GM12865 (cell line): ENCODE results near the gene ZNF516.

ENCODE experiments used
- DNase-seq: peaks from one replicate; pipeline ENCODE4 v3.0.0; 2010; ENCODE audit warnings: low read depth
- H3K4me3 ChIP-seq: 2 replicates; pipeline ENCODE4 v1.5.1; 2011; ENCODE audit warnings: mild to moderate bottlenecking, low read depth, low read length, control low read depth
- TF ChIP-seq, protein P1 (sequence below): IDR thresholded peaks from 2 replicates; pipeline ENCODE4 v1.5.1; 2011; ENCODE audit warnings: low read length, control low read depth, low read depth, inconsistent platforms; ENCODE audit not compliant: insufficient read depth; ENCODE audit errors: missing control alignments

The ZNF516 gene

DNA sequence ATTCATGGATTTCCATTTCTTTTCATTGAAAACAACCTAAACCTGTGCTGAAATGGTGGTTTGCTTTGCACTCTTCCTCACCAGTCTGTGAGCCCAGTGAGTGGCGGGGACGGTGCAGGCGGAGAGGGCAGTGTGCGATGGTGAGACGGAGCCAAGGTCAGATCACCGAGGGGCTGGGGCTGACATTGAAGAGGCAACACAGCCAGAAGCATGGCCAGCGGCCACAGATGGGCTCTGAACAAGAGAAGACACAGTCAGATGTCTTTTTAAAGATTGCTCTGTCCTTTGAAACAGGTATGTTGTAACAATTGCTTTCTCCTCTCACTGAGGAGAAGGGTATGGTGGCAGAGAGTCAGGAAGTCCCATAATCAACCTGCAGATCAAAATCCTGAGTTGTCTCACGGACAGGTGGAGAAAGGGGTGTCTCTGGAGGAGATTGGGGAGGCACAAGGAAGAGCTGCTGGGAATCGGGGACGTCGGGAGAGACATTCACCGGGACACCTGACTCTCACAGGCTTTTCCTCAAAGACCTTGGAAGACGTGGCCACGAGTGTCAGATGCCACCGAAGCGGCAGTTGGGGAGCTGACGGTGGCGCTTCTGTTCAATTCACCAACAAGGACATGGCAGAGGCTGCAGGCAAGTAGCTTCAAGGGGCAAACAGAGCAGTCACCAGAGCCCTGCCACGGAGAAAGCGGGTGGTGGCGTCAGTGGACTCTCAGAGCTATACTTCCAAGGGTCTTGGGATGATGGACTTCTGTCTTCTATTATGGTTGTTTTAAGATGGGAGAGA lies 12.1 kb upstream of the ZNF516 start:
- TF ChIP-seq, protein P1, sequence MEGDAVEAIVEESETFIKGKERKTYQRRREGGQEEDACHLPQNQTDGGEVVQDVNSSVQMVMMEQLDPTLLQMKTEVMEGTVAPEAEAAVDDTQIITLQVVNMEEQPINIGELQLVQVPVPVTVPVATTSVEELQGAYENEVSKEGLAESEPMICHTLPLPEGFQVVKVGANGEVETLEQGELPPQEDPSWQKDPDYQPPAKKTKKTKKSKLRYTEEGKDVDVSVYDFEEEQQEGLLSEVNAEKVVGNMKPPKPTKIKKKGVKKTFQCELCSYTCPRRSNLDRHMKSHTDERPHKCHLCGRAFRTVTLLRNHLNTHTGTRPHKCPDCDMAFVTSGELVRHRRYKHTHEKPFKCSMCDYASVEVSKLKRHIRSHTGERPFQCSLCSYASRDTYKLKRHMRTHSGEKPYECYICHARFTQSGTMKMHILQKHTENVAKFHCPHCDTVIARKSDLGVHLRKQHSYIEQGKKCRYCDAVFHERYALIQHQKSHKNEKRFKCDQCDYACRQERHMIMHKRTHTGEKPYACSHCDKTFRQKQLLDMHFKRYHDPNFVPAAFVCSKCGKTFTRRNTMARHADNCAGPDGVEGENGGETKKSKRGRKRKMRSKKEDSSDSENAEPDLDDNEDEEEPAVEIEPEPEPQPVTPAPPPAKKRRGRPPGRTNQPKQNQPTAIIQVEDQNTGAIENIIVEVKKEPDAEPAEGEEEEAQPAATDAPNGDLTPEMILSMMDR, result no peak
- H3K4me3 ChIP-seq, result no peak overlapping the region

DNA sequence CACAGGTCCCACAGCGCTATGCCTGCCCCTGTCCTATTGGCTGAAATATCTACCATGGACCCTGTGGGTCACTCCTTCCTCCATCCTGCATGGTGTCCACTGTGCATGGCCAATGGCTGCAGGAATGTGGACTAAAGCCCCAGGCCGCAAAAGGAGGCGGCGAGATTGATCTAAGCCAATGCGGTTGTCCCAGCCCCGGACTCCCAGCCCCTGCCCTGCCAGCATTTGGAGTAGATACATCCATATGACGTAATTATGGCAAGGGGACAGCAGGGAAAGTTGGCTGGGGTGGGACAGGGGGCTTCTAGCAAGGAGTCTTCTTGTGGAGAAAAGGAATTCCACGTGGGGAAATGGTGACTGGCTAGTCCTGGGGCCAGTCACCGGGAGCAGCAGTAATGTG lies 11.4 kb upstream of the ZNF516 start:
- no peak overlapping the region for H3K4me3 ChIP-seq
- no peak for DNase-seq
- TF ChIP-seq, protein P1, result no peak

More for the DNA sequence above, 12.1 kb upstream of the ZNF516 start:
- no peak for DNase-seq

DNA sequence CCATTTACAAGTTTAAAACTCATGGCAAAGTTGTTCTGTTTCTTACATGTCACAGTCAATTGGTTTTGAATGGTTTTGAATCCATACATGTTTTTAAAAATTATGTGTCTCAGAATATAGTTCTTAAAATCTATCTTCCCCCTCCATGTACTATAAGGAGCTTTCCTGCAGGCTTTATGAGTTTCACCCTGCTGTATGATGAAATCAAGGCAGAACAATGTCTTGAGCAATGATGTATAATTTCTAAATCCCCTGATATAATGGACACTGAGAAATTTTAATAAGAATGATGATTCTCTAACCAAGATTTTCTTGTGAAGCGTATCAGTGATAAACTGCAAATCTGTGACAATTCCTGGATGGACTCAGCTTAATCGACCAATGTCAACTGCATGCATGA lies 10.6 kb upstream of the ZNF516 start:
- no peak for DNase-seq
- H3K4me3 ChIP-seq, result no peak overlapping the region
- TF ChIP-seq, protein P1, result no peak

DNA sequence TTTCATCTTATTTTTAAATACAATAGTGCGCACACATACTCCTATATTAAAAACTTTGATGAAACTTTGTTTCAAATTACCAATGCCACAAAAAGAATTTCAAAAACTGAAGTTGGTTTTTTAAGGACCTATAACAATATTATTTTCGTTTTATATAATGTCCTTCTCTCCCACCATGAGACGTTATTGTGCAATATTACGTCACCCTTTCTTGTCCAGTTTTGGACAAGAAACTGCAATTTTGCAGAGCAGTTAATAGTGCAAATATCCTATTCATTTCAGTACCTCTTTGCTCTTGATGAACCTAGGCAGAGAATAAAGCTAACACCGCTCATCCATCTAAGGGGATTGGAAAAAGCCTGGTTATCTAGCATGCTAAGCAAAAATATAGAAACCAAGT lies 9.7 kb upstream of the ZNF516 start:
- DNase-seq, result no peak

DNA sequence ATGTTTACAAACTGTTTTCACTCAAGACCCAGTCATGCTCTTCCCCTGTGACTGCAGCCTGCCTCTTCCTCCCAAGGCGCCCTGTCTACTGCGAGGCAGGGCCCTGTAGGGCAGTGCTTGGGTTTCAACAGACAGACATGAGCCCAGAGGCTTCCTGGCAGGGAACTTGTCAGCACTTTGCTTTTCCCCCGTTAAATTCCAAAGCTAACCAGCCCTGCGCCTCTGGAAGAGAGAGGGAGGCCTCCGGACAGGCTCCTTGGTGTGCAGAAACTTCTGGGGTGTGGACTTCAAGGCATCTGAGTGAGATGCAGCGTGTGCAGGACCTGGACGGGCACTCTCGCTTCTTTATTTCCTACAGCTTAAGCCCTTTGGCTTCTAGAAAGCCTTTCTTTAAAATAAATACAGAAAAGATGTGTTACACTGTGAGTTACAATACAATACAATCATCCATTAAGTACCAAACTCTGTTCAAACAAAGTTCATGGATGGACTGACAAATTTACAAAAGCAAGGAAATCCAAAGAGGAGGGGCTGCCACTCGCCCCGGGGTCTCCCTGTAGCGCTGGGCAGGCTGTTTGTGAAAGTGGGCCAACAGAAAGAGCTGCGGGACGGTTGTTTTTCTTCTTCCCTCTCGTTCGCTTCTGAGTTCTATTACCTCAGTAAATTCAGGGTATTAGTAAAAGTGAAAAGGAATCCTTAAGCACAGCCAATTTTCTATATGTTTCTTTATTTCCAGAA lies 8.8 kb upstream of the ZNF516 start:
- H3K4me3 ChIP-seq, result no peak overlapping the region
- DNase-seq, result no peak
- TF ChIP-seq, protein P1, result no peak

More for the DNA sequence above, 9.7 kb upstream of the ZNF516 start:
- no peak overlapping the region for H3K4me3 ChIP-seq
- TF ChIP-seq, protein P1, result no peak

DNA sequence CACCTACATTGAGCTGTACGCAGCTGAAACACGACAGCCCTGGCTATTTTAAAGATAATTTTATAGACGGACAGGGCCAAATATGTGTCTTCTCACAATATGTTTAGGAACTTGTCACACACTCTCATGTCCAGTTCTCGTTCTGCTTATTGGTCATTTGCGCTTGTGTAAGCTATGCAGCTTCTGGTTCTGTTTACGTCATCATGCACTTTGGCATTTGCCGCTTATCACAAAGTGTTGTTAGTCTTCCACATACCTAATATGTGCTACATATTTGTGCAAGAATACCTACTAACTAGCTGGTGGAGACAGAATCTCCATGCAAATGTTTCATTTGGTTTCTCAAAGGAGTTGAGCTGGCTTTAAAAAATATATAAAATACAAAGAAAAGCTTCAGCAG lies 7.5 kb upstream of the ZNF516 start:
- TF ChIP-seq, protein P1, result no peak
- no peak overlapping the region for H3K4me3 ChIP-seq
- DNase-seq, result no peak
